ENCODE results near the gene ARPC3. TPM values are rescaled to one million over a fixed set of nuclear protein-coding genes. Genes with fewer than 3 reads are reported as not detected.

ARPC3 gene
- total RNA-seq (2022) (302 and 309 TPM in 2 replicates), Bru-seq, nascent RNA (percentile 91 among the genes with signal in this experiment), BruChase-seq, experiment 1, labeled RNA remaining after a 2-hour chase (percentile 94 among the genes with signal in this experiment), BruChase-seq, experiment 2, labeled RNA remaining after a 6-hour chase (percentile 98 among the genes with signal in this experiment)
- long read RNA-seq, transcript ARPC3-201 (7 exons, 1,014 nt) = major isoform, 394 of 415 reads
- long read RNA-seq, partial matches to known transcripts = 9 of 415 reads
- long read RNA-seq, other reads (novel, unspliced or antisense) = 12 of 415 reads

DNA sequence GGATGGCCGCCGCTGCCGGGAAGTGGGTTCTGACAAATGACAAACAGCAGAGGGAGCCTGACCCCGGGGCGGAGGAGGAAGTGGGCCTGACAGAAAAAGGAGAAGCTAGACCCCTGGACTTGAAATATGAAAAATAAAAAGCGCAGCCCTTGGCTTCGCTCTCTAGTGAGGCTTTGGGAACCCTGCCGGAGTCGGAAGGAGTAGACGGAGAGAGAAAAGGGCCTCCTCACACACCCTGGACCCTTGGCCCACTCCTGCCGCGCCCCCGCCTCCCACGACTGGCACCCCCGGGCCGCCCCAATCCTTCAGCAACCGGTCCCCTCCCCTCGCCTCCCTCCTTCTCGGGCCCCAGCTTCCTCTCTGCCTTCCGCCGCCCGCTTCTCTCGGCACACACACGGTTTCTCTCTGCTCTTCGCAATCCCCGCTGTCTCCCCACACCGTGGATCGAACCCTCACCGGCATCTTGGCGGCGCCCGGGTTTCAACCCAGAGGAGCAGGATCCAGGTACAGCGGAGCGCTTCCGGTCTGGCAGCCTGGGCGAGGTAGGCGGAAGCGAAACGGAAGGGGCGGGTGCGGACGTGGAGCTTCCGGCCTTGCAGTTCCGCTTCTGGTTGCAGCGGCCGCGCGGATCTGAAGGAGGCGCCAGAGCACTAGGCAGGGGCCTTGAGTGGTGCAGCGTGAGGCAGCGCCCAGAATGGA is at the start of gene ARPC3:
Gene ARPC3 (minus strand): TSS at position 539 of the 699 bp plus-strand sequence. CDS start 77 bp downstream, at position 462.
- Histone ChIP-seq H3K4me3 (ENCODE audit: low read depth, low read length) (peak within 1 kb of the TSS; percentile 90), H3K9me3 (no peaks in the 10 kb centered on the region), H3K27me3 (replicated peaks; ENCODE audit: control insufficient read depth, insufficient read depth, low read length) (no peaks in the 10 kb centered on the region), H3K36me3 (ENCODE audit: control insufficient read depth, insufficient read depth, low read length) (peaks cover 1% of the 10 kb centered on the region), H3K4me1 (peaks cover 5% of the 10 kb centered on the region)
- POLR2A ChIA-PET = interaction anchor here (0.7 to 2.7 kb wide), 6 partner anchors 18 to 194 kb away, joined by 3 to 32 read pairs (median 7); partner anchors contain the start of genes FAM216A, GPN3, RAD9B and VPS29
- intact Hi-C loops (cut with micrococcal nuclease; ENCODE audit: unreplicated experiment) = loop anchor here (1.0 to 5.0 kb wide), 4 partner anchors 18 to 437 kb away; partner anchors contain the start of genes FAM216A, GPN3, RAD9B and VPS29
- DNase-seq = peak; percentile 96
- H3K27ac Mint-ChIP-seq (ENCODE audit: unreplicated experiment) = peak within 1 kb of the TSS; percentile 98
- TSS peak; percentile 68 for BruUV-seq (replicated peaks)
- no peaks in the 10 kb centered on the region for H3K4me1 Mint-ChIP-seq (ENCODE audit: low read depth, unreplicated experiment)
- no peaks in the 10 kb centered on the region for H3K9me3 Mint-ChIP-seq (ENCODE audit: unreplicated experiment)
- peak within 1 kb of the TSS; percentile 85 for H3K4me3 Mint-ChIP-seq (ENCODE audit: unreplicated experiment)
- TF ChIP-seq, protein P1, sequence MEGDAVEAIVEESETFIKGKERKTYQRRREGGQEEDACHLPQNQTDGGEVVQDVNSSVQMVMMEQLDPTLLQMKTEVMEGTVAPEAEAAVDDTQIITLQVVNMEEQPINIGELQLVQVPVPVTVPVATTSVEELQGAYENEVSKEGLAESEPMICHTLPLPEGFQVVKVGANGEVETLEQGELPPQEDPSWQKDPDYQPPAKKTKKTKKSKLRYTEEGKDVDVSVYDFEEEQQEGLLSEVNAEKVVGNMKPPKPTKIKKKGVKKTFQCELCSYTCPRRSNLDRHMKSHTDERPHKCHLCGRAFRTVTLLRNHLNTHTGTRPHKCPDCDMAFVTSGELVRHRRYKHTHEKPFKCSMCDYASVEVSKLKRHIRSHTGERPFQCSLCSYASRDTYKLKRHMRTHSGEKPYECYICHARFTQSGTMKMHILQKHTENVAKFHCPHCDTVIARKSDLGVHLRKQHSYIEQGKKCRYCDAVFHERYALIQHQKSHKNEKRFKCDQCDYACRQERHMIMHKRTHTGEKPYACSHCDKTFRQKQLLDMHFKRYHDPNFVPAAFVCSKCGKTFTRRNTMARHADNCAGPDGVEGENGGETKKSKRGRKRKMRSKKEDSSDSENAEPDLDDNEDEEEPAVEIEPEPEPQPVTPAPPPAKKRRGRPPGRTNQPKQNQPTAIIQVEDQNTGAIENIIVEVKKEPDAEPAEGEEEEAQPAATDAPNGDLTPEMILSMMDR (IDR thresholded peaks at IDR 0.05; ENCODE audit: insufficient read depth in 1 of 2, low read depth in 1 of 2, low read length in 1 of 2, severe bottlenecking in 1 of 2, unreplicated experiment in 1 of 2) = peak; percentile 79 to 89
- CTCF ChIA-PET = interaction anchor here (0.6 to 2.3 kb wide), 16 partner anchors 18 to 307 kb away, joined by 3 to 54 read pairs (median 4); partner anchors contain the start of genes FAM216A, GPN3, RAD9B and TCTN1
- H3K36me3 Mint-ChIP-seq (ENCODE audit: insufficient read depth, unreplicated experiment) = peaks cover 76% of the 10 kb centered on the region
- no peaks in the 10 kb centered on the region for H3K27me3 Mint-ChIP-seq (ENCODE audit: insufficient read depth, unreplicated experiment)

DNA sequence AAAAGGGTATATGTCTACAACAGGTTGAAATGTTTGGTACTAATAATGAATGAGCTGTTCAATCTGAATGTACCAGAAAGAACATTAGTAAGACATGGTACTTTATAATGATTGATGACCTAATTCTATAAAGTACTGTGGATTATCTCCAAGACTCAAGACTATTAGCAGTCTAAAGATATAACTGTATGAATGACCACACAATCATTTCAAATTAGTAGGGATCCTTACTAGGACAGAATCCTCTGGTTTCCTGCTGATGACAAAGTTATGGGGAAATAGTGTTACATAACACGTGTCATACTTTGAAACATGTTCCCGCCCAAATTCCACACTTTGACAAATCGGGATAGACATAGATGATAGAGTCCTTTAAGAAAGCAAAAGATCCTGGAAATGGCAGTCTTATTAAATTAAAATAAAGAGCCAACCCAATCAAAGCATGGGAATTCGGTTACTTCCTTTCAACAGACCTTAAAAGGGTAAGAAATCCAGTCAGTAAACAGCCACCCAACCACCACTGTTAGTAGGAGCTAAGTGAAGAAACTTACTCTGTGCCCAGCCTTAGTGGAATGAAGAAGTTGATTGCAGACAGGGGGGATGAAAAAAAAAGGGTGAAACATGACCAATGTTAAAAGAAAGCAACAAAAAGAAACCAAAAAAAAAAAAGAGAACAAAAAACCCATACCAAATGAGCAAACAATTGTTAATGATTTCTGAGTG is 49.0 kb upstream of the ARPC3 start:
- Mint-ChIP-seq H3K27me3 (ENCODE audit: insufficient read depth, unreplicated experiment) (no peaks in the 10 kb centered on the region), H3K9me3 (ENCODE audit: unreplicated experiment) (no peaks in the 10 kb centered on the region), H3K27ac (ENCODE audit: unreplicated experiment) (peak overlapping the region; percentile 51), H3K36me3 (ENCODE audit: insufficient read depth, unreplicated experiment) (peaks cover 62% of the 10 kb centered on the region), H3K4me3 (ENCODE audit: unreplicated experiment) (peak overlapping the region; percentile 95), H3K4me1 (ENCODE audit: low read depth, unreplicated experiment) (no peaks in the 10 kb centered on the region)
- TF ChIP-seq, protein P1 (IDR thresholded peaks at IDR 0.05; ENCODE audit: insufficient read depth in 1 of 2, low read depth in 1 of 2, low read length in 1 of 2, severe bottlenecking in 1 of 2, unreplicated experiment in 1 of 2) = no peak
- no TSS peak for BruUV-seq (replicated peaks)
- no peaks in the 10 kb centered on the region for H3K27me3 ChIP-seq (replicated peaks; ENCODE audit: control insufficient read depth, insufficient read depth, low read length)
- H3K36me3 ChIP-seq (ENCODE audit: control insufficient read depth, insufficient read depth, low read length) = no peaks in the 10 kb centered on the region
- intact Hi-C loops (cut with micrococcal nuclease; ENCODE audit: unreplicated experiment) = no loop called here
- ChIA-PET CTCF (interaction anchor here (0.7 to 1.2 kb wide), 3 partner anchors 31 to 1916 kb away, joined by 4 to 6 read pairs (median 6); partner anchors contain the start of gene GPN3), POLR2A (interaction anchor here (0.7 to 5.5 kb wide), 2 partner anchors 30 to 251 kb away, joined by 5 to 36 read pairs; partner anchors contain the start of genes FAM216A and GPN3)
- H3K9me3 ChIP-seq = no peaks in the 10 kb centered on the region
- DNase-seq = peak in 1 of 2 experiments; percentile 33
- peaks cover 21% of the 10 kb centered on the region for H3K4me1 ChIP-seq
- H3K4me3 ChIP-seq (ENCODE audit: low read depth, low read length) = no peak overlapping the region

DNA sequence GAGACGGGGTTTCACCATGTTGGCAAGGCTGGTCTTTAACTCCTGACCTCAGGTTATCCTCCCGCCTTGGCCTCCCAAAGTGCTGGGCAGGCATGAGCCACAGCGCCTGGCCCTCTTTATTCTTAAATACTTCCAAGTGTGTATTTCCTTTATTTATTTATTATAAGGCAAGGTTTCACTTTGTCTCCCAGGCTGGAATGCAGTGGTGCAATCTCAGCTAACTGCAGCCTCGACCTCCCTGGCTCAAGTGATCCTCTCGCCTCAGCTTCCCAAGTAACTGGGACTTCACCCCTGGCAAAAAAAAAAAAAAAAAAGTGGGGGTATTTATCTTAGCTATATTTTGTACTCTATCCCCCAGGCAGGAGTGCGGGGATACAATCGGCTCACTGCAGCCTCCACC is 25.3 kb upstream of the ARPC3 start:
- Histone ChIP-seq H3K4me1 (no peaks in the 10 kb centered on the region), H3K9me3 (no peaks in the 10 kb centered on the region), H3K36me3 (ENCODE audit: control insufficient read depth, insufficient read depth, low read length) (no peaks in the 10 kb centered on the region), H3K4me3 (ENCODE audit: low read depth, low read length) (no peak overlapping the region), H3K27me3 (replicated peaks; ENCODE audit: control insufficient read depth, insufficient read depth, low read length) (no peaks in the 10 kb centered on the region)
- TF ChIP-seq, protein P1 (IDR thresholded peaks at IDR 0.05; ENCODE audit: insufficient read depth in 1 of 2, low read depth in 1 of 2, low read length in 1 of 2, severe bottlenecking in 1 of 2, unreplicated experiment in 1 of 2) = no peak
- no TSS peak for BruUV-seq (replicated peaks)
- H3K9me3 Mint-ChIP-seq (ENCODE audit: unreplicated experiment) = no peaks in the 10 kb centered on the region
- intact Hi-C loops (cut with micrococcal nuclease; ENCODE audit: unreplicated experiment) = no loop called here
- no peaks in the 10 kb centered on the region for H3K27me3 Mint-ChIP-seq (ENCODE audit: insufficient read depth, unreplicated experiment)
- no peak for DNase-seq
- ChIA-PET CTCF (no interaction called here), POLR2A (interaction anchor here (0.6 kb wide), 1 partner anchor 145 kb away, joined by 3 read pairs; no protein-coding TSS in a partner anchor)
- no peaks in the 10 kb centered on the region for H3K4me1 Mint-ChIP-seq (ENCODE audit: low read depth, unreplicated experiment)
- H3K36me3 Mint-ChIP-seq (ENCODE audit: insufficient read depth, unreplicated experiment) = peaks cover 6% of the 10 kb centered on the region
- no peak overlapping the region for H3K27ac Mint-ChIP-seq (ENCODE audit: unreplicated experiment)
- no peak overlapping the region for H3K4me3 Mint-ChIP-seq (ENCODE audit: unreplicated experiment)
